Epidermal melanocyte (primary cell): Measurements from ENCODE around the gene MTCL1.

ENCODE experiments used
- DNase-seq: peaks from one replicate; pipeline ENCODE4 v3.0.0; 2011; ENCODE audit warnings: low spot score; ENCODE audit not compliant: insufficient read length

MTCL1 gene

DNA sequence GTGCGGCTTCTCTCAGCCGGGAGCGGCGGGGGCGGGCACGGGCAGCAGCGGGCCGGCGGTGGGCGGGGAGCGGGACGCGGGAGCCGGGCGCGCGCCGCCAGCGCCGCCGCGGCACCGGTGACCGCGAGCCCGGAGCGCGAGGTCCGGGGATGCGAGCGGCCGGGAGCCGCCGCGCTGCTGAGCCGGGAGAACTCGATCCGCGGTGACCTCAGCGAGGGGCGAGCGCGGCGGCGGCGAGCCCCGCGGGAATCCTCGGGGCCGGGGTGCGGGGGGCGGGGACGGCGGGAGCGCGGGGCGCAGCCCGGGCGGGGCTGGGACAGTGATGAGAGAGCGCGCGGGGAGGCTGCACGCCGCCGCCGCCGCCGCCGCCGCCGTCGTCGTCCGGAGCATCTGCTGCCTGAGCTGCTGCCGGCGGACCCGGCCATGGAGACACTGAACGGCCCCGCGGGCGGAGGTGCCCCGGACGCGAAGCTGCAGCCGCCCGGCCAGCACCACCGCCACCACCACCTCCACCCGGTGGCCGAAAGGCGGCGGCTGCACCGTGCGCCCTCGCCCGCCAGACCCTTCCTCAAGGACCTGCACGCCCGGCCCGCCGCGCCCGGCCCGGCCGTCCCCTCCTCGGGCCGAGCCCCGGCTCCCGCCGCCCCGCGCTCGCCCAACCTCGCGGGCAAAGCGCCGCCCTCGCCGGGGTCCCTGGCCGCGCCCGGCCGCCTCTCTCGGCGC, at the start of gene MTCL1:
MTCL1 (plus strand) TSS at position 319 of the 723 bp plus-strand sequence; CDS start at position 424, 105 bp downstream.
- peak; percentile 73 for DNase-seq

DNA sequence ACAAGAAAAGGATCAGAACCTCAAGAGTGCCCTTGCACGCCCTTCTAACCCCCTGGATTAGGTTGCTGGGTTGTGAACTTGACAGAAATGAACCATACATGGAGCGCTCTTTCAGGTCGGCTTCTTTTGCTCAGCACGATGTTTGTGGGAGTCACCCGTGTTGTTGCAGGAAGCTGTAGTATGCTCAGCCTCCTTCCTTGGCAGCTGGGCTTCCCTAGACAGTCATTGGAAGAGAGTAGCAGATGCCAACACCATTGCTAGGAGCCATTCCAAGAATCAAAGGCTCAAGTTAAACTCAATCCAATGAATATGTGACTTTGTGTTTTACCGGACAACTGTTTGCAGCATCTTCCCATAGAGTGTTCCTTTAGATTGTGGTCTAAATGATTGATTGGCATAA, 49.1 kb upstream of the MTCL1 start:
- DNase-seq = no peak

DNA sequence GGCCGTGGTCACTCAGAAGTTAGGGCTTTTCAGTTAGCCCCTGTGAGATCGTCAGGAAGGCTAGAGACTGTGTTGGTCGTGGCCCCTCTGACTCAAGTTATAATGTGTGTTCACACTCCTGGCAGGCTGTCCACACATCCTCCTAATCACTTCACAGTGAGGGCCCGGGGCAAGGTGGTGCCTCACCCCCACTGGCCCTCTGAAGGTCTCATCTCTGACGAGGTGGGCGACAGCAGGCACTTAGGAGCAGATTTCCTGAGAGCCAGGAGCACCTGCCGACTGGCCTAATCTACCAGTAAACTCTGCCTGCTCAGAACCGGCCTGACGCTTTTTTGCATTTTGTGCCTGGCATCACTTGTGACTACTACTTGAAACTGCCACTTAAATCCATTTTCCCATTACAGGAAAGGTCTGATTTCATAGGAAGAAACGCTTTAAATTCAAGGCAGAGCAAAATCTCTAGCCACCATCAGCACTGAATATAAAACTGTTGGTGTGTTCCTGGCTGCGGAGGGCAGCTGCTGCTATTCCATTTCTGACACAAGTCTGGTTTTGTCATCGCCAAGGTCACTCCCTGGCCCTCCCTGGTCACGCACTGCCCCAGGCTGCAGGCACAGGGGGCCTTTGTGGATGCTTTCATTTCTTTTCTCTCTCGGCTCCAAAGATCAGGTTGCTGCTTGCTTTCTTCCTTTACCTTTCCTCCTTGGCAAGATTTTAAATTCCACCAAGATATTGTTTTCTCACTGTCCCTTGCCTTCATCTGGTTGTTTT, 48.1 kb upstream of the MTCL1 start:
- DNase-seq = no peak

DNA sequence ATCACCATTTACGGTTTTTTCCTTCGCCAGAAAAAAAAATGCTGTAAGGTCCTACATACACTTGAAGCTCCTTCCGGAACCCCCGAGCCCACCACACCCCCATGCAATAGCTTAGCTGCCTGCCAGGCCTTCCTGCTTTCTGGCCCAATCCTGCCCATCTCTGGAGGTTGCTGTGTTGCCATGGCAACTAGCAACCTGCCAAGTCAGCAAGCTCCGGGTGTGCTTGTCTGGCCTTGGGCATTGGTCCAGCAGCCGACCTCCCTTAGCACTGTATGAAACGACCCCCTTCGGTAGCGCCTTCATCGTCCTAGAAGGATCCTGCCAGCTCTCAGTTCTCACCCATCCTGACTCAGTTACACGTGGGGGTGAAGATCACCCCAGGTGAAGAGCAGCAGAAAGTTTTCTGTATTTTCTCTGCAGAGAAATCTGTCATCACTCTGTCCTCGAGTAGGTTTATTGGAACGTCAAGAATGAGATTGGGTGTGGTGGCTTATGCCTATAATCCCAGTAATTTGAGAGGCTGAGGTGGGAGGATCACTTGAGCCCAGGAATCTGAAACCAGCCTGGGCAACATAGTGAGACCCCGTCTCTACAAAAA, 47.4 kb upstream of the MTCL1 start:
- no peak for DNase-seq

DNA sequence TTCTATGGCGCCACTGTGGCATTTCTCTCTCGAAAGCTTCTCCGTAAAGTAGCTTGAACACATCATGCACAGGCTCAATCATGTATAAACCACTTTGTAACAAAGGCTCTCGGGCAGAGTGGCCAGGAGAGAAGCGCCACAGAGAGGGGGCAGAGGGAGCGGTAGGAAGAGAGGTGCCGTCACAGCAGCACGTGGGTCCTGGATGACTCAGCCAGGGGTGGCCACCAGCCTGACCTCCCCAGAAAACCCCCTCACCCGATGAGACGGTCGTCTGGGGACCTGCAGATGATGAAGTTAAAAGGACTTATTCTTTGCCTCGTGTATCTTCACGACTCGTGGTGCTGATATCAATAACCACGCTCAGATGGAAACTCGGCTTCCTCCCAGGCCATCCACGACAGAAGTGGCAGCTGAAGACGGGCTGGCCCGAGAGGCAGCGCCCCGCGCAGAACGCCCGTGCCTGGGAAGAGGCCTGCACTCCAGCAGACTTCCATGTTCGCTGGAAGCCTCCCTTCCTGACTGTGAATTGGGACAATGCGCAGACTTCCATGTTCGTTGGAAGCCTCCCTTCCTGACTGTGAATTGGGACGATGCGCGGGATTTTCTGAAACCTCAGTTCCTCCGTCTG, 46.4 kb upstream of the MTCL1 start:
- no peak for DNase-seq

DNA sequence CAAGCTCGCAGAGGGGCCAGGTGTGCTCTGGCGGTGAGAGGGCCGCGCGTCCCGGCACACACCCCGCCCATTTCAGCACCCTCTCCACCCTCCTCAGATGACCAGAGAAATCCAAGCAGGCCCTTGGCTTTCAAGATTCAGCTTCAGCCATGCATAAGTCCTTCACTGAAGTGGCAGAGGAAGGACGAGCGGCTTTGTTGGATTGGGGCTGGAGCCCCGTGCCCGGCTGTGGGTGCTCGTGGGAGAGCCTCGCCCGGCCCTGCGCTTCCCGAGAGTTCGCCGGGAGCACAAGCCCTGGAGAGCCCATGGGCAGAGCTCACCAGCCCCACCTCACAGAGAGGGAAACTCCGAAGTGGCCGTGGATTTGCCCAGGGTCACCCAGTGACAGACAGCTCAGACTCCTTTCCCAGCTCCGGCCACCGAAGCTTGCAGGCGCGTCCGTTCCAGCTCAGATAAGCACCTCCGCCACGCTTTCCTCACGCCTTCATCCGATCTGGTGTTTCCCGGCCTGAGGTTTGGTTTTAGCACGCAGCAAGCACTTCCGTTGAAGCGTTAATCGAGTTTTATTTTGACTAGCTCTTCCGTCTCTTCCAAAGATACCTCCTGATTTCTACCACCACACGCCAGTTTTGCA, 45.6 kb upstream of the MTCL1 start:
- DNase-seq = no peak

DNA sequence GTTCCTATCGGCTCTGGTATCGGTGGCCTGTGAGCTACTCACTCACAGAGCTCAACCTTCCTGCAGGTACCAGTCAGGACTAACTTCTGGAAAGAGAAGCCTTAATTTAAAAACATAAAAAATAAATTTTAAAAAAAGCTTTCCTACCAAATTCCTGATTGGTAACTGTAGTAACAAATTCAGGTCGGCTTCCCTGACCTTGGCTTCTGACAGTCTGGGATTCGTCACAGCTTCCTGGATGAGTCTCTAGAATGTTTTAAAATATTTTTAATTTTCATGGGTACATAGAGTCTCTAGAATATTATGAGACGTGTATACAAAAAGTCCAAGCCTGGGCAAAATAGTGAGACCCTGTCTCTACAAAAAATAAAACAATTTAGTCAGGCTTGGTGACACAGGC, 45.0 kb upstream of the MTCL1 start:
- no peak for DNase-seq

DNA sequence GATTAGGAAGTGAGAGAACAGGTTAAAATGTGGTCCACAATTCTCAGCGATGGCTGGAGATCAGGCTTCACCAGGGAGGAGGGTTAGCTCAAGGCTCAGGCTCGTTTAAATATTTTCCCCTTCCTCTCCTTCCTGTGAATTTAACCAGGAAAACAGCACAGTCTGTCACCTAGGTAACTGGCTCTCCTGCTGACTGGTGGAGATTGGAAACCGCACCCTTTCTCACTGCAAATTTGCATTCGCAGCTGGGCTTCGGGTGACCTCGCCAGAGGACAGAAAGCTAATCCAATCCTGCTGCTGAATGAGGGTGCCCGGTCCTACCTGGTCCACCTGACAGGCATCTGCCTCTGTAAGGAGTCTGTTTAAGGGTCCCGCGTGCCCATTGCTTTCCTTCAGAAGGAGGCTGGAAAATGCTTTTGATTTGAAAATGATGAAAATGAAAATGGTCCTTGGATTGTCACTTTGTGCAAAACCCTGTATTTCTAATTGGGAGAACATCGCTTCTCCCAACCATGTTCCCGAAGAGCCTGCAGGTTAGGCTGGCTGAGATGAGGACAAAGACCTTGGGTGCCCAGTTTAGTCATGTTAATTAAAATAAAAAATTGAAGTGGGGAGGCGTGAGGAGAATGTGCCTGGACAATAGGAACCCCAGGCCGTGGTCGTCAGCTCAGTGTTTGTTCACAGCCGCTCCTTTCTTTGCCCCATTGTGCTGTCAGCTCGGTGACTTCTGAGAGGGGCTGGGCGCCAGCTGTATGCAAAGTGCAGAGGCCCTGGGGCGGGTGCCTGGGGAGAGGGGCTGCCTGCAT, 43.4 kb upstream of the MTCL1 start:
- no peak for DNase-seq

DNA sequence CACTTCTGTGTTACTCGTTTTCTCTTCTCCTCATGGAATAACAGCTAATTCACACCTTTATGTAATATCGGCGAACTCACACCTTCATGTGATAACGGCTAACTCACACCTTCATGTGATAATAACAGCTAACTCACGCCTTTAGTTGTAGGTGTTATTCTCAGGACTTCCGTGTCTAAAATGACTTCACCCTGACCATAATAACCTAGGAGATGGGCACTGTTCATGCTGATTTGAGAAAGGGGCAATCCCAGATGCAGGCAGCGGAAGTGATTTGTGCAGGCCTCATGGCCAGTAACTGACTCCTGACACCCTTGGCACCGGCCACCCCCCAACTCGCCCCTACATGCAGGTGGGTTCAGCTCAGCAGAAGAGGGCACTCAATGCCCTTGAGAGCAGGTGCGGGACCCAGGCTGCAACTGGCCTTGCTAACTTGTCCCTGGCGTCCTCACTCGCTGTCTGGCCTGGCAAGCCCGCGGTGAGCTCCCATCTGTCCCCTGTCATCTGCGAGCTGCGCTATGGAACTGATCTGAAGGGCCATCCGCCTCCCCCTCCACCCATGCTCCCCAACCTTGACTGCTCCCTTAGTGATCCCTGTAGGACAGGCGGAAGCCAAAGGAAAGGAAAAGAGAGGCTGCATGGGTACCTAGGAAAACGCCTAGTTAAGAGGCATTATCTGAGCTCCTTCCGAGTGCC, 42.6 kb upstream of the MTCL1 start:
- DNase-seq = no peak

DNA sequence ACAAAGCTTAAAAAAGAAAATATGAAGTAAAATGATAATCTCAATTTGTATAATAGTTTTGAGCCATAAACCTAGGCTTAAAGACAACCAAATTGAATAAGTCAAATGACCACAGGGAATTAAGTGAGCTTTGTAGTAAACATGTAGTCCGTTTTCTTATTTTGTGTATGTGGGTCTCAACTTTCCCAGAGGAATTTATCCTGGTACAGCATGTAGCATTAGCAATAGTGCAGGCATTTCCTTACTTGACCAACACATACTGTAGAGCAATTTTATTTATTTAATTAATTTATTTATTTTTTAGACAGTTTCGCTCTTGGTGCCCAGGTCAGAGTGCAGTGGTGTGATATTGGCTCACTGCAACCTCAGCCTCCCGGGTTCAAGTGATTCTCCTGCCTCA, 37.5 kb upstream of the MTCL1 start:
- DNase-seq = no peak

DNA sequence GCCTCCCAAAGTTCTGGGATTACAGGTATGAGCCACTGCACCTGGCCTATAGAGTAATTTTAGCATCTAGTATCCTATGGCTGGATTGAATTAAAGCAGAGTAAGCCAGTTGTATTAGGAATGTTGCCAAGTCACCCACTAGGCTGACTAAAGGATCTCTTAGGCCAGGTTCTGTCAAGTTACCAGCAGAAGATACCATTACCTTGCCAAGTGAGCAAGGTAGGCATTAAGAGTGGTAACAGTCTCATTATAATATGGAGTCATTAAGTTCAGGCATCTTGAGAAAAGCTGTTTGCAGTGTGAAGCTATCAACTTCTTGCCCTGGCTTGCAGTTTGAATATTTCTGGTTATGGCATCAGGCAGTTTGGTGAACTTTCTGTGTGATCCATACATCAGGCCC, 37.0 kb upstream of the MTCL1 start:
- no peak for DNase-seq

DNA sequence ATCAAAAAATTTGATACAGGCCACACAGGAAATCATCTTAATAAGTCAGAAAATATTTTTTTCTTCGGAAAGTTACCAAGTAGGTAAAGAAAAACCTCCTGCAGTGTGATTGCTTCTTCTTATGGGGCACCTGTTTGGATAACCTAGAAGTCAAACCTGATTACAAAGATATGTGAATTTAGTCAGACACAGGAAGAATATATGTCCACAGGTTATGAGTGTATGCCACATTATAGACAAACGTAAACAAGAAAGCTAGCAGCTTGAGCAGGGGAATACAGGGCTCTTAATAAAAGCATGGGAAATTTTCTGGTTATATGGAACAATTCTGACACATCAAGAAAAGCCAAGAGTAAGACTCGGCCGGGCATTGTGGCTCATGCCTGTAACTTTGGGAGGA, 35.8 kb upstream of the MTCL1 start:
- no peak for DNase-seq

DNA sequence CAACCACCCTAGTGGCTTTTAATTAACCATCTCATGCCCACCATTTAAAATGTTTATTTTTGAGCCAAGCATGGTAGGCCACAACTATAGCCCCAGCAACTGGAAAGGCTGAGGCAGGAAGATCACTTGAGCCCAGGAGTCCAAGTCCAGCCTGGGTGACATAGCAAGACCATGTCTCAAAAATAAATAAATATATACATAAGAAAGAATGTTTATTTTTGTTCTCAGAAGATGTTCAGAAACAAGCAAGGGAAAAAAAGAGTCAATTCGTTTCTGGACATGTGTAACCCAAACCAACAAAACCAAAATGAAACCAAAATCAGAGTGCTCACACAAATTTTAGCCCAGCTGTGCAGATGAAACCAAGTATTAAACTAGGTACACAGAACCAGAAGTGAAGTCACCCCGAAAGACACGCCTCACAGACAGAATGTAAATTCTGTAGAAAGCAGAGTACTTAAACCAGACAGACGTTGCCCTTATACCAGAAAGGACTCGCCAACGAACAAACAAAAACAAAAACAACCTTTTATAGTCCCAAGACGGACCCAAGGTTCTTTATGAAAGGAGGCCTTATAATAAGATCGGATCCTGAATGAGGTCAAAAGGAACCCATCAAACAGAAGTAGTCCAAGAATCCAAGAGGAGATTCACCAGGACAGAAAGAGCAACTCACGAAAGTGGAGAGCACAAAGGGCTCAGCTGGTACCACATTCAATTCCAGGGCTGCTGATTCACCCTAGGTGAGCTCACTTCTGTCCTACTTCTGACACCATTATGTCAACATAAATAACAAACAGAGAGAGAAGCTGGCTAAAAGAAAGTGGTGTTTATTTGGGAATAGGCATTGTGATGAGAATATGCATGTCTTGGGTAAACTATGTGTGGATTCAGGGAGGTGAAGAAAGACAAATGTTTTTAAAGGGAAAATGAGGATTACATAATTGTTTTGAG, 31.8 kb upstream of the MTCL1 start:
- no peak for DNase-seq

DNA sequence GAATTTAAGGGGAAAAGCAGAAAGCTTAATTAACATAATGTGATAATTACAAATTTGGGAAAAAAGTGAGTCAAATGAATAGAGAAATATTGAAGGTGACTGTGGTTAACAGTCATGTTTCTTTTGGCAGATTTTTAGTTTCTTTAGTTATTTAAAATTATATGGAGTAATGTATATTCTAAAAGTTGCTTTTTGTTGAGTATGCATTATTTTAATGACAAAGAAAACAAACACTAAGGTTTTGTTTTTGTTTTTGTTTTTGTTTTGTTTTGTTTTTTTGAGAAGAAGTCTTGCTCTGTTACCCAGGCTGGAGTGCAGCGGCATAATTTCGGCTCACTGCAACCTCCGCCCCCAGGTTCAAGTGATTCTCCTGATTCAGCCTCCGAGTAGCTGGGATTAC, 30.3 kb upstream of the MTCL1 start:
- DNase-seq = no peak

DNA sequence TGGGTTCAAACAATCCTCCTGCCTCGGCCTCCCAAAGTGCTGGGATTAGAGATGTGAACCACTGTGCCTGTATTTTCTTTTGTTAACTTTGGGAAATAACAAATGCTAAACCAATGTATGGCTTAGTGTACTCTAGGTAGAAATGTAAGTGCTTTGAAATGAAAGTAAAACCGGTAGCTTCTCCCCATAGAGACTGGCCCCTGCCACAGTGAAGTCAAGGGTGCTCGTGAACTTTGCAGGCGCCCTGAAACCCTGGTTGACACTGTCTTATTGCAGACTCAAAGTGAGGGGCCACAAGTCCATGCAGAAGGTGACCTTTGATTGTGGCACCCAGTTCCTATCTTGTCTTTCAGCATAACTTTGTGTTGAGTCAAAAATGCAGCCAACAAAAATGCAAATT, 24.2 kb upstream of the MTCL1 start:
- DNase-seq = no peak

DNA sequence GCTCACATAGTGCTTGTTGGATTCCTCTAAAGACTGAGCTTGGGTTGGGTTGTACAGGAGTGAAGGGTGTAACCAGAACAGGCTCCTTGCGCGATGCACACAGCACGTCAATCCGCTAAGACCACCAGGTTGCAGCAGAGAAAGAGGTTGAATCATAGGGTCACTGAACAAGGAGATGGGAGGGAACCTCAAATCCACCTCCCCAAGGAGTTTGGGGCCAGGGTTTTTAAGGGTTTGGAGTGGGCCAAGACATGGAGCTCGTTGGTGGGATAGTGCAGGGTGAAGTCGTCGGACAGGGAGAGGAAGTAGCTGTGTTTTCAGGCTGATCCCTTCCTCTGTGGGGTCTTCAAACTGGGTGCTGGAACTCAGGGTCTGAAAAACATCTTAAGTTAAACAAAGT, 20.8 kb upstream of the MTCL1 start:
- no peak for DNase-seq

DNA sequence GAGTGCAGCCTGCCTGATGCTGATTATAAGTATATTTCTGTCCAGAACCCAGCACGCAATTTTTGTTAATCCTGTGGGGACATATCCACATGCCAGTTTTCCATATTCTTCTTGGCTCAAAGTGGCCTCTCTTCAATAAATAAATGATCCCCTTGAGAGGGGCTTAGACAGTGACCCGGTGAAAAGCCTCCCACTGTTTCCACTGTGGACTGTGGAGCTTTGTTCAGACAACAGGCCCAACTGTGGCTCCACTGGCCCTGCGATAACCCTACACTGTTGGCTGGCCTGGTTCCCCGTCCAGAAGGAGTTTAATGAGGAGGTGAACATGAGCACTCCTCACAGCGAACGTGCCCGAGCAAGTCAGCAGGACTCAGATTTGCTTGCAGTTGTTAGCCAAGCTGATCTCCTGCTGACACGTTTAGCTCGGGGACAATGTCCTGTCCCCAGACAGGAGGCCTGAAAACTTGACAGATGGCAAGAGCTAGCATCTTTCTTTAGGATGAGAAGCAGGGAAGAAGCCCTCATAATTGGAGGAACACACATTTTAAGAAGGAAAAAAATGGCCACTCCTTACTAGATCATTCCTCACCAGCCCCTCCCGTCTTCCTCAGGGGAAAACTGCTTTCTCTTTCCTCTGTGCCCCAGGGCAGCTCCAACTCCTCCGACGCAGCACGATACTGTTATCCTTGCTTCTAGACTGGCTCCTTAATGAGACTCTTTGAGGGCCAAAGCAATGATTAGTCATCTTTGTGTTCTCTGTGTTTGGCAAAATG, 20.0 kb upstream of the MTCL1 start:
- no peak for DNase-seq

DNA sequence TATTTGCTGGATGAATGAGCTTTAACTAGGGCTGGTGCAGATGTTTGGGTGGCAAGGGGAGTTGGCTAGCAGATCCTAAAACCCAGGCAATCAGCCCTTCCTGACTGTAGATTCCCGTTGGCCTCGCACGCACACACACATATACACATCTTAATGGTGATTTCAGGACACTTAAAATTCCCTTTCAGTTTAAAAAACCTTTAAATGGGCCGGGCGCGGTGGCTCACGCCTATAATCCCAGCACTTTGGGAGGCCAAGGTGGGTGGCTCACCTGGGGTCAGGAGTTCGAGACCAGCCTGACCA, 19.5 kb upstream of the MTCL1 start:
- no peak for DNase-seq

DNA sequence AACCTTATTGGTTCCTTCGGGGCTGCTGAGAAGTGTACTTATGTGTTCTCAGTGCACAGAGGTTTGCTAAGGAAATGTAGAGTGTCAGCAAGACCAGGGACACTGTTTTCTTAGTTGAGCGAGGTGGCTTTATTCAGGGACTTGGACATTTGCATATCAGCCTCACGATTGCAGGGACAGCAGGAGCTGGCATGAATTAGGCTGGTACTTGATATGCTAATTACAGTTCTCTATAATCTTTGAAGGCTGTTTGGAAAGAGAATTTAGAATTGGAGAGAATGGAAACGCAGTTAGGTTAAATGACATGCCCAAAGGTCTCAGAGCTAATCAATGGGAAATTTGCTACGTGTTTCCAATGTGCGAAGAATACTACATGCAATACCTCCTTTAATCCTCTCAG, 18.7 kb upstream of the MTCL1 start:
- no peak for DNase-seq
